ENCODE results near the gene ZBTB20. TPM values are rescaled to one million over a fixed set of nuclear protein-coding genes. Genes with fewer than 3 reads are reported as not detected.
"Not testable (repeated sequence)": the region's sequence is repeated elsewhere in the genome, so short reads cannot be mapped to it uniquely, and the experiment has no call there.

Gene ZBTB20
- total RNA-seq, 2 experiments from 2014 or later: 5.2 to 6.4 TPM

DNA sequence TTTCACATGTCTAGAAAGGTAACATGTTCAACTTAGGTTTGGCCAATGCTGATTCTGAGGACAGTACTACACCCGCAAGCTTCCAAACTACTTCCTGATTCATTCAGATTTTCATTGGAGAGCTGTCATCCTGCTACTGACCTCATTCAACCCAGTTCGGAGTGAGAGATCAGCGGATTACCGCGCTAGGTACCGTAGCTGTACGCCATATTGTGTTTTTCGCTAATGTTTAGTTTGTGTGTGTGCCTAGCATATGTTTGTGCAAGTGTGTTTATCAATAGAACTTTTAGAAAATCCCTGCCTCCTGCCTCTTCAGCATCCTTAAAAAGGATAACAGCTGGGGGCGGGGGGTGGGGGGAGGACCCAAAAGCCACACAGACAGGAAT lies 1.1 kb downstream of the ZBTB20 start:
- Mint-ChIP-seq H3K9me3 (ENCODE audit: low read depth) (peaks cover 3% of the 10 kb centered on the region), H3K27ac (peak overlapping the region; percentile 99), H3K36me3 (ENCODE audit: low read depth) (peaks cover 2% of the 10 kb centered on the region), H3K27me3 (no peaks in the 10 kb centered on the region), H3K4me3 (peak overlapping the region; percentile 97), H3K4me1 (peaks cover 27% of the 10 kb centered on the region)
- POLR2A ChIA-PET: interaction anchor here (0.6 to 1.7 kb wide), 6 partner anchors 10 to 291 kb away, joined by 4 to 11 read pairs (median 6); no protein-coding TSS in a partner anchor
- CTCF ChIA-PET: interaction anchor here (0.8 to 2.0 kb wide), 7 partner anchors 9 to 638 kb away, joined by 3 to 12 read pairs (median 3); no protein-coding TSS in a partner anchor
- intact Hi-C loops (cut with DNase I, micrococcal nuclease): loop anchor here (2.0 to 10.0 kb wide), 9 partner anchors 45 to 1614 kb away; partner anchors contain the start of genes ATP6V1A (in 1 of the 2), CCDC191 (in 1 of the 2), NAA50 (in 1 of the 2) and QTRT2 (in 1 of the 2)
- ATAC-seq (peak; percentile 10), DNase-seq (peak; percentile 67)

DNA sequence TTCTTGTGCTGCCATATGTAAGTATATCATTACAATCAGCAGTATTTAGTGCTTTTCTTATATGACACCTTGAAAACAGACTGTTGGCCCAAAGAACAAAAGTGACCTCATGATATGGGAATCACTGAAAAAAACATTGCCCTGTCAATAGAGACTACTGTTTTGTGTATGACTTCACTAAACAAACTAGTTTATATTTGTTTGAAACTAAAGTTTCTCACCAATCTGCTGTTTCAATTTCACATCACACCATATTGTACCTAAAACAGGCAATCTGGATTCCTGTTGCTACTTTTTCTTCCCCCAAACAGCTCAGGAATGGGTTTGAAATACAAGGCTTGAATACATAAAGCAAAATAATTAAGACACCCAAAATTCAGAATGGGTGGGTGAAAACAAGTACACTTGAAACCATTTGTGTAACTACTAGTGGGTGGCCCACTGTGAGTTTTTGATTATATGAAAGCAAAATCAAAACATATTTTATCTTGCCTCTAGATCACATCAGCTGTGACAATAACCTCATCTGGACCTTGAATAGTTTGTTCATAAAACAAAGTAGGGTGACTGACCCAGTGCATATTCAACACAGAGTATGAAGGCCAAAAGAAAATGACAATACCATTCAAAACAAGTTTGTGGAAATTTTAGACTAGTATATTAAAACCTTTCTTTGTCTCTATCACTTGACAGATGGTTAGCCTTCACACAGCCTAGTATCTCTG lies 5.9 kb downstream of the ZBTB20 start:
- H3K4me1 Mint-ChIP-seq: peaks cover 34% of the 10 kb centered on the region
- no peaks in the 10 kb centered on the region for H3K9me3 Mint-ChIP-seq (ENCODE audit: low read depth)
- peaks cover 2% of the 10 kb centered on the region for H3K36me3 Mint-ChIP-seq (ENCODE audit: low read depth)
- CTCF ChIA-PET: interaction anchor here (0.6 to 1.1 kb wide), 3 partner anchors 15 to 759 kb away, joined by 3 read pairs; no protein-coding TSS in a partner anchor
- POLR2A ChIA-PET: no interaction called here
- intact Hi-C loops (cut with DNase I, micrococcal nuclease): loop anchor here in 1 of 2 experiments (10.0 kb wide), 2 partner anchors 726 to 926 kb away; no protein-coding TSS in a partner anchor
- no peaks in the 10 kb centered on the region for H3K27me3 Mint-ChIP-seq
- no peak for ATAC-seq
- DNase-seq: no peak
- H3K4me3 Mint-ChIP-seq: no peak overlapping the region
- no peak overlapping the region for H3K27ac Mint-ChIP-seq

DNA sequence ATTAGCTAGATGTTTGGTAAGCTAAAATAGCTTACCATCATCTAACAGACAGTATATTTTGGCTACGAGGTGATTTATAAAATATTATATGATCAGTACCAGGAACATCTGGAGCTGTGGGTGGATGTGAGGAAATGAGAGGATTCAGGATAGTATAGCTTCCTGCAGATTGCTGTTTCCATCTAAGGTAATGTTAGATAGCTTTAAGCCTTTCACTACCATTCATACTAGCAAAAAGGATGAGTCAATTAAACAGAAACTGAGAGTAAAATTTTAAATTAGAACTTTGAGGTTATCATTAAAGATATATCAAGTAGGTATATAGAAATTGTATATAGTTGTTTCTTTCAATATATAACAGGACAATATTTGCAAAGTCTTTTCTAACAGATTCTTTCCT lies 8.0 kb downstream of the ZBTB20 start:
- H3K4me1 Mint-ChIP-seq: peaks cover 20% of the 10 kb centered on the region
- no peak overlapping the region for H3K4me3 Mint-ChIP-seq
- peaks cover 2% of the 10 kb centered on the region for H3K36me3 Mint-ChIP-seq (ENCODE audit: low read depth)
- no peak overlapping the region for H3K27ac Mint-ChIP-seq
- intact Hi-C loops (cut with DNase I, micrococcal nuclease): no loop called here
- ChIA-PET POLR2A (no interaction called here), CTCF (interaction anchor here (1.0 kb wide), 1 partner anchor 20 kb away, joined by 3 read pairs; no protein-coding TSS in a partner anchor)
- ATAC-seq (peak; percentile 71), DNase-seq (no peak)
- H3K9me3 Mint-ChIP-seq (ENCODE audit: low read depth): no peaks in the 10 kb centered on the region
- no peaks in the 10 kb centered on the region for H3K27me3 Mint-ChIP-seq

DNA sequence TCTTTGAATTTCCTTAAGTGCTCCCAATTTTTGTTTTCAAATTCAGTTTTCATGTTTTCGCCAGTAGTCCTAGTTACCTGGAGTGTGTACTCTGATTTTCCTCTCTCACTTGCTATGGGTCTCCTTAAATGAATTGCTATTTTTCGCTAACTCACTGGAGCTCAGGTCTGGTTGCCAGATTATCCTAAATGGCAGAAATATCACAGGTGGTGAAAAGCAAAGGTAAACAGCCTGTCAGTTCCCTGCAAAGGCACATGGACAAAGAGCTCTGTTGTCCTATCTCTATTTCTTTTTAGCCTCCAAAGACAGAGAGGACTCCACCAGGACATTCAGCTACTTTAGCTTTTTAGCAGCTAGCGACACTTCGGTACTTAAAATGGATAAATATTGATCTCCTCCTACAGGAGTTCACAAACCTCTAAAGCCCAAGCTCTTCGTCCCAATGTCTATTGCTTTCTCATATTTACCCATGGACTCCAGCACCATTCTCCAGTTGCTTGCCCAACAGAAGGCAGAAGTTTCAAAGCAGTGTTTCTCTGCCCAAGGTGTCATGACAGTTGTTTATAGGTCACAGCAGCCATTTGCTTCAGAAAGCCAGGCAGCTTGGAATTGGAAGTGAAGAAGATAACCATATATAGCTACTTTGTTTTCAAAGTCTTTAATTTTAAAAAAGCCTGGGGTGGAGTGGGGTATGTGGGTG lies 12.3 kb downstream of the ZBTB20 start:
- Mint-ChIP-seq H3K4me3 (no peak overlapping the region), H3K27me3 (no peaks in the 10 kb centered on the region), H3K27ac (no peak overlapping the region), H3K9me3 (ENCODE audit: low read depth) (no peaks in the 10 kb centered on the region), H3K36me3 (ENCODE audit: low read depth) (no peaks in the 10 kb centered on the region), H3K4me1 (peaks cover 6% of the 10 kb centered on the region)
- intact Hi-C loops (cut with DNase I, micrococcal nuclease): no loop called here
- no peak for DNase-seq
- CTCF ChIA-PET: interaction anchor here (0.6 to 1.2 kb wide), 4 partner anchors 29 to 43 kb away, joined by 3 to 7 read pairs (median 3); no protein-coding TSS in a partner anchor
- POLR2A ChIA-PET: interaction anchor here (1.3 kb wide), 1 partner anchor 11 kb away, joined by 6 read pairs; no protein-coding TSS in a partner anchor
- ATAC-seq: no peak

DNA sequence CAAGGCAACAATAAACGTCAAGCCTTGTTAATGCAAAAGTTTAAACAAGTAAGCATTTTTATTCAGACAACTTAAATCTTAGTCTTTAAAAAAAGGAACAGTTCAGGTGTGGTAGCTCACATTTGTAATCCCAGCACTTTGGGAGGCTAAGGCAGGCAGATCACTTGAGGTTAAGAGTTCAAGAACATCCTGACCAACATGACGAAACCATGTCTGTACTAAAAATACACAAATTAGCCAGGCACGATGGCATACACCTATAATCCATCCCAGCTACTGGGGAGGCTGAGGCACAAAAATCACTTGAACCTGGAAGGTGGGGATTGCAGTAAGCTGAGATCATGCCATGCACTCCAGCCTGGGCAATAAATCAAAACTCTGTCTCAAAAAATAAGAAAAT lies 19.9 kb downstream of the ZBTB20 start:
- ChIA-PET CTCF (interaction anchor here (1.2 to 1.3 kb wide), 2 partner anchors 26 to 37 kb away, joined by 5 read pairs; no protein-coding TSS in a partner anchor), POLR2A (no interaction called here)
- ATAC-seq: no peak
- no peak overlapping the region for H3K4me3 Mint-ChIP-seq
- H3K27me3 Mint-ChIP-seq: no peaks in the 10 kb centered on the region
- H3K9me3 Mint-ChIP-seq (ENCODE audit: low read depth): no peaks in the 10 kb centered on the region
- H3K4me1 Mint-ChIP-seq: peaks cover 10% of the 10 kb centered on the region
- no peak overlapping the region for H3K27ac Mint-ChIP-seq
- intact Hi-C loops (cut with DNase I, micrococcal nuclease): no loop called here
- no peak for DNase-seq
- H3K36me3 Mint-ChIP-seq (ENCODE audit: low read depth): no peaks in the 10 kb centered on the region

DNA sequence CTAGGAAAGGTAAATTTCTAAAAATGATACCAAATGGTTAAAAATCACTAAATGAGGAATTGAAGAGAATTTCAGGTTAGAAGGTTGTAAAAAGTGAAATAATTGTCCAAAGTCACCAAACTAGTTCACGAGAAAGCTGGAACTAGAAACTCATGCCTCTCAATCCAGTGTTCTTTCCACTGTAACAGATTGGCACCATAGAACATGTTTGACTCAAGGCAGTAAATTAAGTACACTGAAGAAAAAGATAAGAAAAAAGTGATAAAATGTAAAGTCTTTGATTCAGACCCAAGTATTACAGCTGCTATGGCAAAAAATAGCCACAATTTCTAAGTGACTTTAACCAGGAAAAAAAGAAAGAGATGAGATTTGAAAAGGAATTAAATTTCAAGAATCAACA lies 26.5 kb downstream of the ZBTB20 start:
- H3K27me3 Mint-ChIP-seq: no peaks in the 10 kb centered on the region
- POLR2A ChIA-PET: no interaction called here
- intact Hi-C loops (cut with DNase I, micrococcal nuclease): no loop called here

DNA sequence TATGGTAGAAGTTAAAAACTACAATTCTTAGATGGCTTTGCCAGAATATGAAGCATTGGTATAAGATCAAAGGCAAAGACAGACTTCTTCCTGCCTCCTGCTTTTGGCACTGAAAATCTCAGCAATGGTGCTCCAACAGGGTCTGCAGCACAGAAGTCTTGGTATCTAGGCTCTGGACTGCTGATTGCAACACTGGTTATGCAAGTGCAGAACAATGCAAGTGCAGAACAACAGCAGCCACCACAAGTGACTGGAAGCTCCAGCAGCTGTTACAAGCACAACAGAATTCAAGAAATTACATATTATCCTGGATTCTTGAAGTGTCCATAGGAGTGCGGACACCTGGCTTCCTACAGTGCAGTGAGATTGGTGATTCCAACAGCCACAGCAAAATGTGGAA lies 33.7 kb downstream of the ZBTB20 start:
- ChIA-PET POLR2A (no interaction called here), CTCF (no interaction called here)
- H3K27ac Mint-ChIP-seq: no peak overlapping the region

More for the DNA sequence above, 26.5 kb downstream of the ZBTB20 start:
- ATAC-seq: no peak
- CTCF ChIA-PET: interaction anchor here (2.1 kb wide), 1 partner anchor 28 kb away, joined by 5 read pairs; no protein-coding TSS in a partner anchor
- H3K4me1 Mint-ChIP-seq: peaks cover 18% of the 10 kb centered on the region
- no peaks in the 10 kb centered on the region for H3K9me3 Mint-ChIP-seq (ENCODE audit: low read depth)
- H3K4me3 Mint-ChIP-seq: no peak overlapping the region
- DNase-seq: no peak
- H3K36me3 Mint-ChIP-seq (ENCODE audit: low read depth): peaks cover 5% of the 10 kb centered on the region
- H3K27ac Mint-ChIP-seq: no peak overlapping the region

DNA sequence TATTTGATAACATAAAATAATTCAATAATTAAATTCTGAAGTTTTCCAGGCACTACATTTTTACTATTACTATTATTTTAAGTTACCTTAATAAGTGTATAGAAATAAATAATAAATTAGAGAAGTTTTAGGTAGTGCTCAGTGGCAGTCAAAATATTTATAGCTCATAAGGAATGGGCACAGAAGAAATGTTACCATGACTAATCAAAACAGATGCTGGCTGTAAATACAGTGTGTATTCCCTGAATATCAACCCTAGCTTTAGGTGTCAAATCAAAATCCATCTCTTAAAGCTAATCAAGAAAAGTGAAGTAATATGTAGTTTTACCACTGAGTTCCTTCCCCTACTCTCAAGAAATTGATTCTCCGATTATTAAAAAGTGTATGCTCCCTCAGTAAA lies 35.5 kb downstream of the ZBTB20 start:
- CTCF ChIA-PET: interaction anchor here (1.6 kb wide), 1 partner anchor 20 kb away, joined by 6 read pairs; no protein-coding TSS in a partner anchor
- H3K27me3 Mint-ChIP-seq: no peaks in the 10 kb centered on the region
- peaks cover 9% of the 10 kb centered on the region for H3K36me3 Mint-ChIP-seq (ENCODE audit: low read depth)
- POLR2A ChIA-PET: no interaction called here
- DNase-seq: no peak
- H3K4me1 Mint-ChIP-seq: peaks cover 11% of the 10 kb centered on the region
- H3K27ac Mint-ChIP-seq: no peak overlapping the region
- H3K4me3 Mint-ChIP-seq: no peak overlapping the region
- ATAC-seq: no peak
- intact Hi-C loops (cut with DNase I, micrococcal nuclease): no loop called here
- H3K9me3 Mint-ChIP-seq (ENCODE audit: low read depth): peaks cover 3% of the 10 kb centered on the region

More for the DNA sequence above, 33.7 kb downstream of the ZBTB20 start:
- H3K4me3 Mint-ChIP-seq: no peak overlapping the region
- H3K36me3 Mint-ChIP-seq (ENCODE audit: low read depth): no peaks in the 10 kb centered on the region
- no peaks in the 10 kb centered on the region for H3K27me3 Mint-ChIP-seq
- intact Hi-C loops (cut with DNase I, micrococcal nuclease): no loop called here
- ATAC-seq (no peak), DNase-seq (no peak)
- peaks cover 9% of the 10 kb centered on the region for H3K4me1 Mint-ChIP-seq
- no peaks in the 10 kb centered on the region for H3K9me3 Mint-ChIP-seq (ENCODE audit: low read depth)

DNA sequence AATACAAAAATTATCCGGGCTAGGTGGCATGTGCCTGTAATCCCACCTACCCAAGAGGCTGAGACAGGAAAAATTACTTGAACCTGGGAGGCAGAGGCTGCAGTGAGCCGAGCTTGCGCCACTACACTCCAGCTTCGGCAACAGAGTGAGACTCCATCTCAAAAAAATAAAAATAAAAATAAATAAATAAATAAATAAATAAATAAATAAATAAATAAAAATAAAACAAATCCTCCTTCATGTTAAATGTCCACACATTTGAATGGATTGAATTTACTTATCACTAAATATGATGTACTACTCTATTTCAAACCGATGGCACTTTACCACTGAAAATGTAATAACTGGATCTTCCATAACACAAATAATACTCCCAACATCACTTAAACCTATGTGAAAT lies 36.3 kb downstream of the ZBTB20 start:
- H3K9me3 Mint-ChIP-seq (ENCODE audit: low read depth): peaks cover 3% of the 10 kb centered on the region
- DNase-seq (no peak), ATAC-seq (no peak)
- peaks cover 11% of the 10 kb centered on the region for H3K4me1 Mint-ChIP-seq
- H3K36me3 Mint-ChIP-seq (ENCODE audit: low read depth): peaks cover 9% of the 10 kb centered on the region
- CTCF ChIA-PET: interaction anchor here (0.6 to 1.2 kb wide), 3 partner anchors 11 to 725 kb away, joined by 3 read pairs; no protein-coding TSS in a partner anchor
- no peaks in the 10 kb centered on the region for H3K27me3 Mint-ChIP-seq
- no peak overlapping the region for H3K27ac Mint-ChIP-seq
- no peak overlapping the region for H3K4me3 Mint-ChIP-seq
- POLR2A ChIA-PET: no interaction called here
- intact Hi-C loops (cut with DNase I, micrococcal nuclease): no loop called here

DNA sequence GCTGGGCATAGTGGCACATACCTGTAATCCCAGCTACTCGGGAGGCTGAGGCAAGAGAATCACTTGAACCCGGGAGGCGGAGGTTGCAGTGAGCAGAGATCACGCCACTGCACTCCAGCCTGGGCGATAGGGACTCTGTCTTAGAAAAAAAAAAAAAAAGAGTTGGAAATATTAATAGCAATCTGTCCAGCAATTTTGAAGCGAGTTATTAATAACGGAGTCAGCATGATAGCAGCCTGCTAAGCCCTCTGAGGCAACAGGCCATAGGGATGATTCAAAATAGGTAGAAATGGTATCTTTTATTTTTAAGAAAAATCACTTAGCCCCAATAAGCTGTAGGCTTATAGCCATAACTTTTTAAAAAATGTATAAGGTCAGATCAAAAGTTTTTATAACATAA lies 37.0 kb downstream of the ZBTB20 start:
- peaks cover 11% of the 10 kb centered on the region for H3K4me1 Mint-ChIP-seq
- CTCF ChIA-PET: interaction anchor here (0.6 to 1.2 kb wide), 3 partner anchors 10 to 725 kb away, joined by 3 read pairs; no protein-coding TSS in a partner anchor
- ATAC-seq; H3K4me3 Mint-ChIP-seq; intact Hi-C loops (cut with DNase I, micrococcal nuclease); H3K36me3 Mint-ChIP-seq (ENCODE audit: low read depth); H3K27me3 Mint-ChIP-seq; POLR2A ChIA-PET; H3K9me3 Mint-ChIP-seq (ENCODE audit: low read depth); DNase-seq; H3K27ac Mint-ChIP-seq: not testable (repeated sequence)

DNA sequence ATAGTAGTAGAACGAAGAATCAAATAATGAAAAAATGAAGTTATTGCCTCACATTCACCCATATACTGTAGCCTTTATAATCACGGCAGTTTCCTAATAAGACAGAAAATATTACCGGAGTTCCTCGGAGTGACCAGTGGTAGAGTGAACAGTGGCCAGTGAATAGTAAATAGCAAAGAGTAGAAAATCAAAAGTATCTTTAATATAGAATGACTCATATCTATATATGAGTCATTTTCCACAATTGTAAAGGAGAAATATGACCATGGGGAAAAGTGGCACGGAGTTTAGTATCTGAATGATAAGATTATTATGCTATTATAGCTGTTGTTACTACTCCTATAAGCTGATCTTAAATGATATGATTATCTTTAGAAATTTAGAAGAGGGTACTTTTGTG lies 38.5 kb downstream of the ZBTB20 start:
- ChIA-PET CTCF (interaction anchor here (1.2 kb wide), 1 partner anchor 37 kb away, joined by 3 read pairs; no protein-coding TSS in a partner anchor), POLR2A (no interaction called here)
- Mint-ChIP-seq H3K27ac (no peak overlapping the region), H3K4me1 (peaks cover 11% of the 10 kb centered on the region), H3K4me3 (no peak overlapping the region), H3K36me3 (ENCODE audit: low read depth) (peaks cover 21% of the 10 kb centered on the region), H3K9me3 (ENCODE audit: low read depth) (peaks cover 9% of the 10 kb centered on the region), H3K27me3 (no peaks in the 10 kb centered on the region)
- intact Hi-C loops (cut with DNase I, micrococcal nuclease): no loop called here
- DNase-seq: no peak
- ATAC-seq: no peak
